H1 (cell line): ENCODE measurements around the gene MAGEC3.

ENCODE experiments used
- EZH2 ChIP-seq: fragments of 200-600 bp; sonication (generic); IDR thresholded peaks from 2 replicates; pipeline ENCODE4 v1.7.1; 2012; ENCODE audit warnings: low read depth, mild to moderate bottlenecking, moderate library complexity, low read length, inconsistent platforms; ENCODE audit not compliant: severe bottlenecking
- RXRA ChIP-seq: IDR thresholded peaks from 2 replicates; pipeline ENCODE4 v1.6.1; 2011; ENCODE audit warnings: low read depth, mild to moderate bottlenecking, low read length, moderate library complexity; ENCODE audit not compliant: insufficient read depth
- TAF1 ChIP-seq: IDR thresholded peaks from 2 replicates; pipeline ENCODE4 v1.6.1; 2011; ENCODE audit warnings: mild to moderate bottlenecking, low read depth, low read length
- TEAD4 ChIP-seq: IDR thresholded peaks from 2 replicates; pipeline ENCODE4 v1.6.1; 2012; ENCODE audit warnings: low read depth, low read length, inconsistent platforms, mixed read lengths
- YY1 ChIP-seq: IDR thresholded peaks from 2 replicates; pipeline ENCODE4 v1.6.1; 2011; ENCODE audit warnings: low read depth, mild to moderate bottlenecking, low read length
- TF ChIP-seq, protein P1 (sequence below), 3 experiments: IDR thresholded peaks; 1 replicate in 2 of 3; 2 replicates in 1 of 3; pipeline versions ENCODE4 v1.5.1 to v1.6.1; 2011; ENCODE audit warnings: low read length in 3 of 3, mild to moderate bottlenecking in 3 of 3, inconsistent platforms in 2 of 3, low read depth in 1 of 3, moderate library complexity in 1 of 3; ENCODE audit not compliant: insufficient read depth in 1 of 3; ENCODE audit errors: control extremely low read depth in 1 of 3
- TF ChIP-seq, protein P2 (sequence below): IDR thresholded peaks from 2 replicates; pipeline ENCODE4 v1.6.1; 2012; ENCODE audit warnings: inconsistent platforms

DNA sequence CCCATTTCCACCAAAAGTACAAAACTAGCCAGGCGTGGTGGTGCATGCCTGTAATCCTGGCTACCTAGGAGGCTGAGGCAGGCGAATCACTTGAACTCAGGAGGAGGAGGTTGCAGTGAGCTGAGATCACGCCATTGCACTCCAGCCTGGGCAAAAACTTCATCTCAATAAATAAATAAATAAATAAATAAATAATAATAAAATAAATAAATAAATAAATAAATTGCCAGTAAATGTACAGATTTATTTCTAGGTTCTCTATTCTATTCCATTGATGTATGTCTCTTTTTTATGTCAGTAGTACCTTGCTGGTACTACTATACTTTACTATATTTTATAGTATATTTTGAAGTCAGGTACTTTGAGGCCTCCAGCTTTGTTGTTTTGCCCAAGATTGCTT is 109.2 kb downstream of the MAGEC3 start:
- TF ChIP-seq, protein P1, sequence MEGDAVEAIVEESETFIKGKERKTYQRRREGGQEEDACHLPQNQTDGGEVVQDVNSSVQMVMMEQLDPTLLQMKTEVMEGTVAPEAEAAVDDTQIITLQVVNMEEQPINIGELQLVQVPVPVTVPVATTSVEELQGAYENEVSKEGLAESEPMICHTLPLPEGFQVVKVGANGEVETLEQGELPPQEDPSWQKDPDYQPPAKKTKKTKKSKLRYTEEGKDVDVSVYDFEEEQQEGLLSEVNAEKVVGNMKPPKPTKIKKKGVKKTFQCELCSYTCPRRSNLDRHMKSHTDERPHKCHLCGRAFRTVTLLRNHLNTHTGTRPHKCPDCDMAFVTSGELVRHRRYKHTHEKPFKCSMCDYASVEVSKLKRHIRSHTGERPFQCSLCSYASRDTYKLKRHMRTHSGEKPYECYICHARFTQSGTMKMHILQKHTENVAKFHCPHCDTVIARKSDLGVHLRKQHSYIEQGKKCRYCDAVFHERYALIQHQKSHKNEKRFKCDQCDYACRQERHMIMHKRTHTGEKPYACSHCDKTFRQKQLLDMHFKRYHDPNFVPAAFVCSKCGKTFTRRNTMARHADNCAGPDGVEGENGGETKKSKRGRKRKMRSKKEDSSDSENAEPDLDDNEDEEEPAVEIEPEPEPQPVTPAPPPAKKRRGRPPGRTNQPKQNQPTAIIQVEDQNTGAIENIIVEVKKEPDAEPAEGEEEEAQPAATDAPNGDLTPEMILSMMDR (IDR thresholded peaks at IDR 0.05; ENCODE audit: control extremely low read depth in 1 of 3, insufficient read depth in 1 of 3, low read depth in 1 of 3, low read length in 3 of 3) = no peak
- TF ChIP-seq TAF1 = no peak
- no peak for TF ChIP-seq RXRA
- no peak for TF ChIP-seq EZH2
- no peak for TF ChIP-seq YY1
- TF ChIP-seq TEAD4 = no peak
- TF ChIP-seq, protein P2, sequence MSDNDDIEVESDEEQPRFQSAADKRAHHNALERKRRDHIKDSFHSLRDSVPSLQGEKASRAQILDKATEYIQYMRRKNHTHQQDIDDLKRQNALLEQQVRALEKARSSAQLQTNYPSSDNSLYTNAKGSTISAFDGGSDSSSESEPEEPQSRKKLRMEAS = no peak
